NCI-H1048 (cell line): ENCODE data around the gene NEUROD2.

ENCODE experiments used
- DNase-seq: peaks from one replicate; lab custom pipeline; 2025; lab: John Stamatoyannopoulos, UW

NEUROD2 gene

DNA sequence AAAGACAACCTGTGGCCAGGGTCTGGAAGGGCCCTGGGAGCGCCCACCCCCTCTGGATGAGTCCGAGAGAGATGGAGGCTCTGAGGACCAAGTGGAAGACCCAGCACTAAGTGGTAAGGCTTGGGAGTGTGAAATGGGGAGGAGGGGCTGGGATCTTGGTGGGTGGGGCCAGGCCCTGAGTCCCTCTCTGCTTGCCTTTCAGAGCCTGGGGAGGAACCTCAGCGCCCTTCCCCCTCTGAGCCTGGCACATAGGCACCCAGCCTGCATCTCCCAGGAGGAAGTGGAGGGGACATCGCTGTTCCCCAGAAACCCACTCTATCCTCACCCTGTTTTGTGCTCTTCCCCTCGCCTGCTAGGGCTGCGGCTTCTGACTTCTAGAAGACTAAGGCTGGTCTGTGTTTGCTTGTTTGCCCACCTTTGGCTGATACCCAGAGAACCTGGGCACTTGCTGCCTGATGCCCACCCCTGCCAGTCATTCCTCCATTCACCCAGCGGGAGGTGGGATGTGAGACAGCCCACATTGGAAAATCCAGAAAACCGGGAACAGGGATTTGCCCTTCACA lies 28.0 kb upstream of the NEUROD2 start:
- no peak for DNase-seq

DNA sequence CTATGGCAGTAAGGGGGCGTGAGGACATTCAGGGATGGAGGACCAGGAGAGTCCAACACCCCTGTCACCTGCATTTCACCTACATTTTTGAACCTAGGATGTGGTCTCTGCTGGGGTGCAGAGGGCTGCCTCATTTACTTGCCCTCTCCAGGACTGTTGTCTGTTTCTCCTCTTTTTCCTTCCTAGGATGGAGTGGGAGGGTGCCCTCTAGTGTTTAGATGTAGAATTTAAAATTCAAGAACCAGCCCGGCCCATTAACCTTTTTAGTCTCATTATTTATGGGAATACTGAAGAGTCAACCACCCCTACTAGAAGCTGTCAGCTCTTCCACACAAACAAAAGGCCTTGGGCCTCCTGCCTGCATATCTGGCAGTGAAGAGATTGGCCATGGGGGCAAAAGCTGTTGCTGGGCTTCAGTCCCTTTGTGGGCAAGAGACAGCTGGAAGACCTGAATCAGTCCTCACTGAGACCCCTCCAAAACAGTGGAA lies 26.7 kb upstream of the NEUROD2 start:
- peak; percentile 8 for DNase-seq

DNA sequence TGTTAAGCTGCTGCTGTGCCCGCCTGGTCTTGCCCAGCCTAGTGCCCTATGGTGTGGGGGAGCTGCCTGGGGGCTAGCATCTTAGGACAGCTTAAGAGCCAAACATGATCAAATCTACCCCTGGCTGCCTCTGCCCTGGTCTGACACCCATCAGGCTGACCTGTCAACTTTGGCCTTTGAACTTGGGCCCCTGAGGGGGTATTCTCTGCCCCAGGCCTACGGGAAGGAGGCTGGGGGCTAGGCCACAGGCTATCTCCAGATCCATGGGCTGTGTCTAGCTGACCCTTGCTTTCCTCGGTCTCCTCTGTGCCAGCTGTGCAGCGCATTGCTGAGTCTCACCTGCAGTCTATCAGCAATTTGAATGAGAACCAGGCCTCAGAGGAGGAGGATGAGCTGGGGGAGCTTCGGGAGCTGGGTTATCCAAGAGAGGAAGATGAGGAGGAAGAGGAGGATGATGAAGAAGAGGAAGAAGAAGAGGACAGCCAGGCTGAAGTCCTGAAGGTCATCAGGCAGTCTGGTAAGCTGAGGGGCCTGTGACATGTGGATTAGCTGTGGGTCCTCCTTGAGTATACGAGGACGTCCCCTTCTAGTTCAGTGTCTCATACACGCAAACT lies 26.0 kb upstream of the NEUROD2 start:
- no peak for DNase-seq

DNA sequence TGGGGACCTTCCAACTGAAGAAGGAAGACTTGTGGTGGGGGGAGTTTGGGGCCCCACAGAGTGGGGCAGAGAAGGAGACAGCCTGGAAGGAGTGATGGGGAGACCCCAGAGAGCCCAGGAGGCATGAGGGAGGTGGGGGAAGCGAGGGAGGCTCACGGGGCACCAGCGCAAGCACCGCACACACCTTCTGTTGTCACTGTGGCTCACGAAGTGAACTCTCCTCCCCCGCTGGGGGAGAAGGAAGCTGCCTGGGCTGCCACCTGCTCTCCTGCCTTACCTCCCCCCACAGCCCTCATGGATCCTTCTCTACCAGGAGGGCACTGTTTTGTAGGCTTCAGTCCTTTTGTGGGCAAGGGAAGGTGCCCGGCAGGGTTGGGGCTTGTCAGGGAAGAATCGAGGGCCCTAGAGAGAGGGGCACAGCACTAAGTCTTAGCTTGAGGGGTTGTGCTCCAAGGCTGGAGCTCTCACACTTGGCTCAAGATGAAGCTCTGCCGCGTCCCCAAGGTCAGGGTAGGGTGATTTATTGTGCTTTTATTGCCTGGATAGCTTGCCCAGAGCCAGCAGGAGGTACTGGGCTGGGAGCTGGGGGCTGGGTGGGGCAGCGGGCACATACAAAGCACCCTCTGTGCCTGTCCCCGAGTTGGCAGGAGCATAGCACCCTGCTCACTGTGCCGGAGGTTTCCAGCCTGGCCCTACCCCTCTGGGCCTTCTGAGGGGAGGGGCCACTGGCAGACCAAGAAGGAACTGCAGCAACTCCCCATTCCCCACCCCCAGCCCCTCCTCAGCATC lies 24.6 kb upstream of the NEUROD2 start:
- no peak for DNase-seq

- DNase-seq: no peak
These were observed 23.7 kb upstream of the NEUROD2 start for GRCh38 chr17:39631403-39631802.

DNA sequence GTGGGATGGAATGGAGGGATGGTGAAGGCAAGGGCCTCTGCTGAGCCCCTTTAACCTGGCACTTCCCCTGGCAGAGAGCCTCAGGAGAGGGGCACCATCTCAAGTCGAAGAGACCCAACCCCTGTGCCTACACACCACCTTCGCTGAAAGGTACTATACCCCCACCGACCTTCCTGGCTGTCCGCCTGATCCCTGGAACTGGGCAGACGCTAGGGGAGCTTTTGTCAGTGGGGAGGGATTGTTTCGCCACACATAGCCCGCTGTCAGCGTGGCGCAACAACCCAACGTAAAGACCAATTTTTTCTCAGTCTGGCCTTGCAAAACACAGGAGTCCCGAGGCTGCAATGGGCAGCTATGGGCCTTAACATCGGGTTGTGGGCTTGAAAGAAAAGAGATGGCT lies 22.2 kb upstream of the NEUROD2 start:
- no peak for DNase-seq

GRCh38 chr17:39629494-39629880 lies 21.8 kb upstream of the NEUROD2 start:
- no peak for DNase-seq

- no peak for DNase-seq
These were observed 21.2 kb upstream of the NEUROD2 start for GRCh38 chr17:39628655-39629493.

DNA sequence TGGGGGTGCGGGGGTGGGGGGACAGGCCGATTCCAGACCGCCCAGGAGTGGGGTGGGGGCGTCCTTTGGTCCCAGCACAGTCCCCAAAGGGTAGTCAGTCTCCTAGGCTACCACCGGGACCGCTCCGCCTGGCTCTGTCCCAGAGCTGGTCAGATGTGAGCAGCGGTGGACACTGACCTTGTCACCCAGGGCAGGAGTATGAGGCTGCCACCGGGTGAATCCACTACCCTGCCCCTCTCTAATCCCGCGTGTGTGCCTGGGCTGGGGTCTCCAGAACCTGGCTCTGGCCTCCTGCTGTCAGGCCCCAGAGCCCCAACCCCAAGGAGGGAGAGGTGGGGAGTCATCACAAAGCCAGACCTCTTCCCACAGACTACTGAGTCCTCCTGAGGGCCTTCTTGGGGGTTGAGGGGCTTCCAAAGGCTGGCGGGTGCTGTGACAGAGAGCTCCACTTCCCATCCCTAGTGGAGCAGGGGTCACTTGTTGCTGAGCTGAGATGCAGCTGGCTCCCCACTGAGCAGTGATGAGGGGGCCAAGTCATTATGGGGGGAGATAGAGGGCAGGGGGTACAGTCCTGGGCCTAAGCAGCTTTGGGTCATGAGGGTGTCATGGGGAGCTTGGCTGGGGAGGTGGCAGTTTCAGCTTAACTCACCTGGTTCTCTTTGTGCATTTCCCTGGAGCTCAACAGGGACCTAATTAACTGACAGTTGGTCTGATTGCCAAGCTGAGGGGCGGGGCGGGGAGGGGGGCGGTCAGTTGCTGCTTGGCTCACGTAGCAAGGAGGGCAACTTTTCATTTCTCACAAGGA lies 20.2 kb upstream of the NEUROD2 start:
- no peak for DNase-seq

DNA sequence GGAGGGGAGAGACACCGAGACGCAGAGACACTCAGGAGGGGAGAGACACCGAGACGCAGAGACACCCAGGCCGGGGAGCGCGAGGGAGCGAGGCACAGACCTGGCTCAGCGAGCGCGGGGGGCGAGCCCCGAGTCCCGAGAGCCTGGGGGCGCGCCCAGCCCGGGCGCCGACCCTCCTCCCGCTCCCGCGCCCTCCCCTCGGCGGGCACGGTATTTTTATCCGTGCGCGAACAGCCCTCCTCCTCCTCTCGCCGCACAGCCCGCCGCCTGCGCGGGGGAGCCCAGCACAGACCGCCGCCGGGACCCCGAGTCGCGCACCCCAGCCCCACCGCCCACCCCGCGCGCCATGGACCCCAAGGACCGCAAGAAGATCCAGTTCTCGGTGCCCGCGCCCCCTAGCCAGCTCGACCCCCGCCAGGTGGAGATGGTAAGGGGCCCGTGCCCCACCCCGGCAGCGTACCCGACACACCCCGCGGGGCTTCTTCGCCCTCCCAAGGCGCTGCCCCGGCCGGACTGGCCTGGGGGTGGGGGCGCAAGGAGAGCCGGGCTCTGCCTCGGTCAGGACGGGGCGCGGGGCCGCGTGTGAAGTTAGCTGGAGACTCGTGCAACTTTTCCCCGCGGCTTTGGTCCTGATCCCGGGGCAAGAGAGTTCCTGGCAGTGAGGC lies 19.5 kb upstream of the NEUROD2 start:
- DNase-seq: no peak

- no peak for DNase-seq
These were observed 18.7 kb upstream of the NEUROD2 start, which contains the start of gene PPP1R1B for GRCh38 chr17:39626171-39627046. TSS of gene PPP1R1B (plus strand) at chr17:39626952. CDS start at chr17:39627393, 441 bp downstream.

DNA sequence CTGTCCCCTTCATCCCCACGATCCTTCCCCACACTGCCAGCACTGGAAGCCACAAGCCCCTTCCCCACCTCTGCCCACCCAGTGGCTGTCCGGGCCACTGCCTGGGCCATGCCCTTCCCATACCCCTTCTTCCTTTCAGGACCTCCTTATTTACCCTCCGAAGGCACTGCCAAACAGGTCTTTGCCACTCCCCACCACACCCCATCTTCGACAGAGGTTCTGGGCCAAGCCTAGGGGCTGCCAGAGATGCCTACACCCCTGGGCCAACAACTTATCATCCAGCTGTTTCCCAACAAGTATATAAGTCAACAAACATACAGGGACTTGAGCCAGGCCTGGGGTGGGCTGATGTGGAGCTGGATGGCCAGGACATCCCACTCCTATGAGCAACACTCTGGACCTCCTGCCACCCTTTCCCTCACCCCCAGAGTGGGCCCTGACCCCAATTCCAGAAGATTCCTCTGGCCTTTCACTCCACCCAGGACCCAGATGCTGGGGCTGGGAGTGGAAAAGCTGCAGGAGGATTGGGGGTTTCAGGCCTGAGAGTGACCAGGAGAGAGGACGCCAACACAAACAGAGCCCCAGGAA lies 17.6 kb upstream of the NEUROD2 start:
- DNase-seq: no peak

- DNase-seq: no peak
These were observed 16.6 kb upstream of the NEUROD2 start for GRCh38 chr17:39624313-39624712.

DNA sequence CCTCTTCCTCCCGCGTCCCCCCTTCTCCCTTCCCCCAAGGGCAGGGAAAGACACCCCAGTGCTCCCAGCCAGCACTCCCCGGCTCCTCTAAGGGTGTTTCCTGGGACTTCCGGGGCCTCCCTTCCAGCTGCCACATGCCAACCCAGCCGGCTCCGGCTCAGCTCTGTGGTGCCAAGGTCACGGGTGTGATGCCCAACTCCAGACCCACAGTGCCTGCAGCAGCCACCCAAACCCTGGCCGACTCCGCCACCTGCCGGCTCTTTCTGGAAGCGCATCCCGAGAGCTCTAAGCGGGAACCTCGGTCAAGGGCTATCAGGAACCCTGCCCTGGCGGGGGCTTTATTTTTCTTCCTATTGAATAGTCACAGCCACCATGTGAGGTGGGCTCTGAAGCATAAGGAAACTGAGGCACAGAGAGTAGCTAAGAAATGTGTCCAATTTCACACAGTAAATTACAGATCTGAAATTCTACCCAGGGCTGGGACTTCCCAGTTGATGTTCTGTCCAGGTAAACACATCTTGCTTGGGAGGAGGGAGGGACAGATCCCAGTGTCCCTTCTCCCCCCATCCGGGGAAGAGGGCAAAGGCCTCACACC lies 15.7 kb upstream of the NEUROD2 start:
- DNase-seq: peak; percentile 22

GRCh38 chr17:39622380-39623006 lies 14.8 kb upstream of the NEUROD2 start:
- no peak for DNase-seq

GRCh38 chr17:39621523-39622379 lies 14.0 kb upstream of the NEUROD2 start:
- peak; percentile 23 for DNase-seq

DNA sequence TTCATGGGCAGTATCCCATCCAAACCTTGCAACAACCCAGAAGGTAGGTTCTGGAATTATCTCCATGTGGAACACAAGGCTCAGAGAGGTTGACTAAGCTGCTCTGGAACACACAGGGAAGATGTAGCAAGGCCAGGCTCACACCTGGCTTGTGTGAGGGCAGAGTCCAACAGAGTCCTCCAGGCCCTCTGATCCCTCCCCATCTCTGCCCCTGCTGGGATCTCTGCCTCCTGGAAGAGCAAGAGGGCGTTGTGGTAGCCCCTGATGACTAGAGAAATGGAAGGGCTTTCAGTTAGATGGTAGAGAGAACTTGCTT lies 12.0 kb upstream of the NEUROD2 start:
- DNase-seq: no peak
